ENCODE data around the gene CA5B.
"Not testable (repeated sequence)": the region's sequence is repeated elsewhere in the genome, so short reads cannot be mapped to it uniquely, and the experiment has no call there.

Gene CA5B, protein sequence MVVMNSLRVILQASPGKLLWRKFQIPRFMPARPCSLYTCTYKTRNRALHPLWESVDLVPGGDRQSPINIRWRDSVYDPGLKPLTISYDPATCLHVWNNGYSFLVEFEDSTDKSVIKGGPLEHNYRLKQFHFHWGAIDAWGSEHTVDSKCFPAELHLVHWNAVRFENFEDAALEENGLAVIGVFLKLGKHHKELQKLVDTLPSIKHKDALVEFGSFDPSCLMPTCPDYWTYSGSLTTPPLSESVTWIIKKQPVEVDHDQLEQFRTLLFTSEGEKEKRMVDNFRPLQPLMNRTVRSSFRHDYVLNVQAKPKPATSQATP

GRCh38 chrX:15737959-15738902 lies at the start of gene CA5B:
Gene CA5B (plus strand): TSS chrX:15738270. CDS start chrX:15750024, 11,754 bp downstream.
- peak in 13 of 14 donors; percentile 4 to 85 (median 65) for DNase-seq

DNA sequence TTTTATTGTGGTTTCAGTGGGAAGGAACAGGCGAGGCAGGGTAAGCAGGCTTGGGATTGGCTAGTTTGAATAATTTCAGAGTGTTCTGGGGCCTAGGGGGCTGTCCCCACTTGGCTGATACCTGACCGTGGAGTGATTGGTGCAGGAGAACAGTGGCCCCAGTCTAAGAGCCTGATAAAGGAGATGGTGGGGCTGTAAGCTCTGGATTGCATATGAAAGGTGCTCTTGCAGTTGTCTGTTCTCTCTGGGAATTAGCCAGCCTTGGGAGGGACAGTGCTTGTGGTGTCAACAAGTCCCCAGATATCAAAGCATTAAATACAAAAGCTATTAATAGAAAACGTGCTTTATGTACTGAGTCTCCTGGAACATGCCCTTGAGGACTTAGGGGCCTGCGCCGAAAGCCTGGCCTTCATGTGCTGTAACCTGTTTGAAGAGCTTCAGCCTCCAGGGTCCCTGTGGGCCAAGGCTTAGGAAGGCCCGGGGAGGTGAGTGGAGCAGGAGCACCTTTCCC lies 43.1 kb upstream of the CA5B start:
- DNase-seq, result no peak

DNA sequence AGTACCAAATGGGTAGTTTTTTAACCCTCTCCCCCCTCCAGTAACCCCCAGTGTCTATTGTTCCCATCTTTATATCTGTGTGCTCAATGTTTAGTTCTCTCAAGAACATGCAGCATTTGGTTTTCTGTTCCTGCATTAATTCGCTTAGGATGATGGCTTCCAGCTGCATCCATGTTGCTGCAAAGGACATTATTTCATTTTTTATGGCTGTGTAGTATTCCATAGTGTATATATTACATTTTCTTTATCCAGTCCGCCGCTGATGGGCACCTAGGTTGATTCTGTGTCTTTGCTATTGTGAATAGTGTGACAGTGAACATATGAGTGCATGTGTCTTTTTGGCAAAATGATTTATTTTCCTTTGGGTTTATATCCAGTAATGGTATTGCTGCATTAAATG lies 41.6 kb upstream of the CA5B start:
- DNase-seq, result no peak

DNA sequence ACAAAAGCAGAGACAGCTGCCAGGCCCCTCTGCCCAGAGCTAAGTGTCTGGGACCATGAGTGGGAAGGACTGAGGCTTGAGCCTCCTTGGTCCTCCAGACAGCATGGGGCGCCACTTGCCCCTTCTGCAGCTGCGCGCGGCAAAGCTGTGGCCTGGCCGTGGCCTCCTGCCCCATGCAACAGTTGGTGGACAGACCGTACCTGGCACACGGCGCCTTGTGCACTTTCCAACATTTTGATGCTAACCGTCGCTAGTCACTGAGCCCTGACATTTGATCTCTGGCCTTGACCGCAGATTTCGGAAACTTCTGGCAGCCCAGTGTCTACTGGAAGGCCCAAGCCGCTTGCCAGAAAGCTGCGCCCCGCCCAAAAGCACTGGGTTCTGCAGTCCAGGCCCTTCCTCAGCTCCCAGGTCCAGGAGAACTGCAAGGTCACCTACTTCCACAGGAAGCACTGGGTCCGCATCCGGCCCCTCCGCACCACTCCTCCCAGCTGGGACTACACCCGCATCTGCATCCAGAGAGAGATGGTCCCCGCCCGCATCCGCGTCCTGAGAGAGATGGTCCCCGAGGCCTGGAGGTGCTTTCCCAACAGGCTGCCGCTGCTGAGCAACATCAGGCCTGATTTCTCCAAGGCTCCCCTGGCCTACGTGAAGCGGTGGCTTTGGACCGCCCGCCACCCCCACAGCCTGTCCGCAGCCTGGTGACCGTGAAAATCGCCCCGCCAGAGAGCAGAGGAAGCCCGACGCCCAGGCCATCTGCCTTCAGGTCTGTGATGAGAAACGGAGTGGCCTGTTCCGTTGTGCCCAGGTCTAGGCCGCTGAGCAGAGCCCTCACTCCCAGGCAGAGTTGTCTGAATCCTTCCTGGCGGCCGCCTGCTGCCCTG lies 35.3 kb upstream of the CA5B start:
- no peak for DNase-seq

GRCh38 chrX:15703809-15704208 lies 34.3 kb upstream of the CA5B start:
- not testable (repeated sequence) for DNase-seq

- not testable (repeated sequence) for DNase-seq
Measured at GRCh38 chrX:15704273-15704672, 33.8 kb upstream of the CA5B start.

GRCh38 chrX:15714529-15714928 lies 23.5 kb upstream of the CA5B start:
- peak in 2 of 14 donors; percentile 1 to 48 for DNase-seq

DNA sequence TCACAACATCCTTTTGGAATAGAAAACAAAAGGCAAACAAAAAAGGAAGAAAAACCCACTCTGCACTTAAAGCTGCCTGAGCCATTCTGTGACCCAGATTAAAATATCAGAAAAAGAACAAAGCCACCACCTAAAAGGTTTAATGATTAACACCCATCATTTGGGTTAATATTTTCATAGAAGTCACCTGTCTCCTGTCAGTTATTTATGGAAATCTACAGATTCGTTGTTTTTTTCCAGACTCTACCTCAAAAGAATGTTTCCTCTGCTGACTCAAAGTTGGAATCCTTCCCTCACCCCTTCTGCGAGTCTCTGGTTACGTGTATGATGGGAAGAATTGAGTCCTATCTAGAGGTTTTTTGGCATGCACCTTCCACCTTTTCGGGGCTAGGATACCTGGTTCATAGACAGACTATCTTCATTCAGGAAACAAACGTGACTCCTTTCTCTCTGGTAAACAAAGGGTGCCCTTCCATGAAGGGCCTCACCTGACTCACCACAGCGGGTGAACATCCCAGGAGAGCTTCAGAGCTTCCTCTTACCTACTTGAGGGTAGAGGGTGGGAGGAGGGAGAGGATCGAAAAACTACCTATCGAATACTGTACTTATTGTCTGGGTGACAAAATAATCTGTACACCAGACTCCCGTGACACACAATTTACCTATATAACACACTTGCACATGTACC lies 19.6 kb upstream of the CA5B start:
- DNase-seq, result no peak

DNA sequence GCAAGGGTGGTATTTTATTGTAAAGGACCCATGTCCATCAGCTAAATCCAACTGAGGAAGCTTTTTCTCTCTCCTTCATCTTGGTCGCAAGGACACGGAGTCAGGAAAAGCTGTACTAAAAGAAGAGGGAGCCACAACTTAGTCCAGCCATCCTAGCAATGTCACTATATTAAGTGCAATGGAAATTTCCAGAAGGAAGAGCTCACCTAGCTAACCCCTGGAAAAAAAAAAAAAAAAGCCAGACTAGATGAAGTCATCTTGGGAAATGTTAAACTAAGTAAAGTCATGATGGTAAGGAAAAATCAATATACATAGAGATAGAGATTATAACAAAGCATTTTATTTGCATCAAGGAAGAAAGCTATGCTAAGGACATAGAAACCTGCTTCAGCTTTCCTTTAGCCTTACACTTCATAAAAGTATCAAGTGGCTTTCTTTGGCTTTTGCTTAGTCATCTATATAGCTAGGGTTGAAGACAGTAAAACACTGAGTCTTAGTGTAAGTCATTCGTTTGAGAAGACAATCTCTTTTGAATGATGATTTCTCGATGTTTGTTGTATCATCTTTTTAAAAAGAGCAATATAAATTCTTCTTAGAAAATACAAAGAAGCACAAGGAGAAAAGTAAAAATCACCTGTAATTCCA lies 18.6 kb upstream of the CA5B start:
- DNase-seq, result no peak

DNA sequence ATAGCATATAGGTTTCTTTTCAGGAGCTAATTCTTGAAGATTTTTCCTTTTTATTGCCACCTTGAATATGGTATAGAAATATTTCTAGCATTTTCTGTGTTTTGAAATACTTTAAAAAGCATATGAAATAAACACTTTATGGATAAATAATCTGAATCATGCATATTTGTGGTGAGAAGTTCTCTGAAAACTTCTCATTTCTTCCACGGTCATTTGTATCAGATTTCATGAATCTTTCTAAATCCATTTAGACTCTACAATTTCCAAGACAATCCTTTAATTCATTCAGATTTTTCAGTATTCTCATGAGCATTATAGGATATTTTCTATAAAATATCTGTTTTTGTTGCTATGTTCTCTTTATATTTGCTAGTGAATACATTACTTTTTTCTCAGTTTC lies 16.2 kb upstream of the CA5B start:
- no peak for DNase-seq

GRCh38 chrX:15723887-15724517 lies 14.1 kb upstream of the CA5B start:
- no peak for DNase-seq

- no peak for DNase-seq
Measured at GRCh38 chrX:15724911-15725310, 13.2 kb upstream of the CA5B start.

GRCh38 chrX:15731368-15731767 lies 6.7 kb upstream of the CA5B start:
- not testable (repeated sequence) for DNase-seq

- DNase-seq, result no peak
Measured at GRCh38 chrX:15737190-15737958, 696 bp upstream of the CA5B start.

- no peak for DNase-seq
Measured at GRCh38 chrX:15739886-15740285, 1.8 kb downstream of the CA5B start.

- DNase-seq, result no peak
Measured at GRCh38 chrX:15744181-15744867, 6.3 kb downstream of the CA5B start.

- DNase-seq, result no peak
Measured at GRCh38 chrX:15745179-15745578, 7.1 kb downstream of the CA5B start.

GRCh38 chrX:15746651-15747050 lies 8.6 kb downstream of the CA5B start:
- not testable (repeated sequence) for DNase-seq

DNA sequence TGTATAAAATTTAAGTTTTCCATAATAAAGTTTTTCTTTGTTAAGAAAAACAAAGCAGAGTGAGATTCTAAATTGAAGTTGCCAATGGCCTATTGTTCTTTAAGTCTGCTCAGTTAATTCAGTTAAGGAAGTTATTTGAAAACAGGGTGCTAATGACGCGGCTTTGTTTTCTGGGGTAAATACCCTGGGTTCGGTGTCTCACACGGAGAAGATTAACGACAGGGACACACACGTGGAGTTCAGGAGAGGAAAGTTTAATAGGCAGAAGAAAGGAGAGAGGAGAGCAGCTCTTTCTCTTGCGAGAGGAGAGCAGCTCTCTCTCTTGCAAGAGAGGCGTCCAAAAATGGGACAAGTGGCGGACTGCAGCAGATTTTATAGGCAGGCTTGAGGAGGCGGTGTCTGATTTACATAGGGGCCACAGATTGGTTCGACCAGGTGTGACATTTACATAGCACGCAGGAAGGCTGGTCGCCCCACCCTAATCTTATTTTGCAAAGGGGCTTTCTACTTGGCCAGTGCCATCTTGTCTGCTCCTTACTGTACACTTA lies 9.6 kb downstream of the CA5B start:
- DNase-seq, result no peak

All from C1 segment of cervical spinal cord (tissue), 14 donors.